OCI-LY1 (cell line): ENCODE measurements around the gene SMYD1.

Experiments
- H2AFZ ChIP-seq: fragments of 200-600 bp; sonication (generic), shearing (Covaris generic); 2 replicates; pipeline ENCODE4 v1.6.0; 2014; ENCODE audit warnings: antibody characterized with exemption, mild to moderate bottlenecking, low read length
- H3F3A ChIP-seq: fragments of 200-600 bp; sonication (generic), shearing (Covaris generic); 2 replicates; pipeline ENCODE4 v1.6.0; 2014; ENCODE audit warnings: mild to moderate bottlenecking, antibody characterized with exemption, low read length, moderate library complexity; ENCODE audit not compliant: insufficient read depth
- H3K27ac ChIP-seq: fragments of 200-600 bp; sonication (generic); 2 replicates; pipeline ENCODE4 v1.5.1; 2014; ENCODE audit warnings: low read length, mixed run types, mild to moderate bottlenecking, low read depth; ENCODE audit not compliant: poor library complexity, severe bottlenecking
- H3K27me3 ChIP-seq: fragments of 200-600 bp; sonication (generic); 2 replicates; pipeline ENCODE4 v1.6.0; 2014; ENCODE audit warnings: antibody characterized with exemption, mild to moderate bottlenecking, low read length, moderate library complexity; ENCODE audit not compliant: insufficient read depth
- H3K36me3 ChIP-seq: fragments of 200-600 bp; sonication (generic); 2 replicates; pipeline ENCODE4 v1.6.1; 2014; ENCODE audit warnings: mild to moderate bottlenecking, antibody characterized with exemption, low read length, moderate library complexity, mixed read lengths; ENCODE audit not compliant: insufficient read depth
- H3K4me1 ChIP-seq: fragments of 200-600 bp; sonication (generic); 2 replicates; pipeline ENCODE4 v1.5.1; 2014; ENCODE audit warnings: mild to moderate bottlenecking, low read length, moderate library complexity; ENCODE audit not compliant: insufficient read depth, severe bottlenecking
- H3K4me2 ChIP-seq: fragments of 200-600 bp; sonication (generic), shearing (Covaris generic); 2 replicates; pipeline ENCODE4 v1.6.1; 2014; ENCODE audit warnings: low read length
- H3K4me3 ChIP-seq: fragments of 200-600 bp; sonication (generic); 2 replicates; pipeline ENCODE4 v1.5.1; 2014; ENCODE audit warnings: low read length, low read depth, mild to moderate bottlenecking, mixed read lengths; ENCODE audit not compliant: poor library complexity, severe bottlenecking
- H3K79me2 ChIP-seq: fragments of 200-600 bp; shearing (Covaris generic); 2 replicates; pipeline ENCODE4 v1.6.1; 2016; ENCODE audit warnings: mixed run types, low read length, mixed read lengths; ENCODE audit not compliant: insufficient read depth
- H3K9ac ChIP-seq: fragments of 200-600 bp; sonication (generic), shearing (Covaris generic); 2 replicates; pipeline ENCODE4 v1.6.1; 2014; ENCODE audit warnings: mild to moderate bottlenecking, low read length, mixed read lengths
- H3K9me2 ChIP-seq: fragments of 200-600 bp; sonication (generic), shearing (Covaris generic); 2 replicates; pipeline ENCODE4 v1.6.1; 2014; ENCODE audit warnings: low read depth, mild to moderate bottlenecking, low read length, mixed read lengths
- H3K9me3 ChIP-seq: fragments of 200-600 bp; shearing (Covaris generic); 2 replicates; pipeline ENCODE4 v1.6.1; 2014; ENCODE audit warnings: low read length, mixed read lengths
- H4K20me1 ChIP-seq: fragments of 200-600 bp; sonication (generic), shearing (Covaris generic); 2 replicates; pipeline ENCODE4 v1.6.0; 2016; ENCODE audit warnings: mild to moderate bottlenecking, low read length; ENCODE audit not compliant: insufficient read depth
- EZH2 ChIP-seq: fragments of 200-600 bp; sonication (generic), shearing (Covaris generic); IDR thresholded peaks from 2 replicates; pipeline ENCODE4 v1.8.0; 2017; ENCODE audit warnings: borderline replicate concordance, mixed run types, mild to moderate bottlenecking, antibody characterized with exemption, low read length, moderate library complexity, mixed read lengths
- TF ChIP-seq, protein P1 (sequence below): fragments of 200-600 bp; sonication (generic), shearing (Covaris generic); IDR thresholded peaks from 2 replicates; pipeline ENCODE4 v1.5.1; 2017; ENCODE audit warnings: mild to moderate bottlenecking, antibody characterized with exemption, low read length, moderate library complexity, mixed read lengths

SMYD1 gene

DNA sequence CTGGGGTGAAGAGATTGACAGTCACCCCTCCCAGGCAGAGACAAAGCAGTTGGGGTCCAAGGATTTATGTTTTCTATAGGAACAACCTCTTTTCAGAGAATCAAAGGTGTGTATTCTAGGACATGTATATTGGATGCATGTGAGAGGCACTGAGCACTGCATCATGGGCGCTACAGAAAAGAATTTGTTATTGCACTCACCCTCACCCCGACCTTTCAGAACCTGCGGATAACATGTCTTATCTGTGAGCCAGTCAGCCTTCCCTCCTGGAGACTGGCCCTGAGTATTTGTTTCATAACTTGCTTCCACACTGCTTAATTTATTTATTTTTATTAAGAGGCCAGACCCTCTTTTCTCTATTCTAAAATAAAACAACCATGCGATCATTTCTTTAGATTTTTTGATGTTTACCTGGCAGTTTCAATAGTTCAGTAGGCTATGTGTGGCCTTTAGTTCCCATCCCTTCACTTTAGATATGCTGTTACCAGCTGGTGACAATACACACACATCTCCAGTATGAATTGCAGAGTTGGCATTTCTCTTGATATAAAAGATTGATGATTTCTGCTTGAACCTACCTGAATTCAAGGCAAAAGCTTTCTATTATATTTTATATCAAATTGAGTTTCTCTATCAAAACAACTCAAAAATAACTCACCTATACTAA lies 30.4 kb downstream of the SMYD1 start:
- Histone ChIP-seq H3K9me2 (no peaks in the 10 kb centered on the region), H3K27ac (no peak overlapping the region)
- no peak for TF ChIP-seq EZH2
- TF ChIP-seq, protein P1, sequence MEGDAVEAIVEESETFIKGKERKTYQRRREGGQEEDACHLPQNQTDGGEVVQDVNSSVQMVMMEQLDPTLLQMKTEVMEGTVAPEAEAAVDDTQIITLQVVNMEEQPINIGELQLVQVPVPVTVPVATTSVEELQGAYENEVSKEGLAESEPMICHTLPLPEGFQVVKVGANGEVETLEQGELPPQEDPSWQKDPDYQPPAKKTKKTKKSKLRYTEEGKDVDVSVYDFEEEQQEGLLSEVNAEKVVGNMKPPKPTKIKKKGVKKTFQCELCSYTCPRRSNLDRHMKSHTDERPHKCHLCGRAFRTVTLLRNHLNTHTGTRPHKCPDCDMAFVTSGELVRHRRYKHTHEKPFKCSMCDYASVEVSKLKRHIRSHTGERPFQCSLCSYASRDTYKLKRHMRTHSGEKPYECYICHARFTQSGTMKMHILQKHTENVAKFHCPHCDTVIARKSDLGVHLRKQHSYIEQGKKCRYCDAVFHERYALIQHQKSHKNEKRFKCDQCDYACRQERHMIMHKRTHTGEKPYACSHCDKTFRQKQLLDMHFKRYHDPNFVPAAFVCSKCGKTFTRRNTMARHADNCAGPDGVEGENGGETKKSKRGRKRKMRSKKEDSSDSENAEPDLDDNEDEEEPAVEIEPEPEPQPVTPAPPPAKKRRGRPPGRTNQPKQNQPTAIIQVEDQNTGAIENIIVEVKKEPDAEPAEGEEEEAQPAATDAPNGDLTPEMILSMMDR, result no peak

DNA sequence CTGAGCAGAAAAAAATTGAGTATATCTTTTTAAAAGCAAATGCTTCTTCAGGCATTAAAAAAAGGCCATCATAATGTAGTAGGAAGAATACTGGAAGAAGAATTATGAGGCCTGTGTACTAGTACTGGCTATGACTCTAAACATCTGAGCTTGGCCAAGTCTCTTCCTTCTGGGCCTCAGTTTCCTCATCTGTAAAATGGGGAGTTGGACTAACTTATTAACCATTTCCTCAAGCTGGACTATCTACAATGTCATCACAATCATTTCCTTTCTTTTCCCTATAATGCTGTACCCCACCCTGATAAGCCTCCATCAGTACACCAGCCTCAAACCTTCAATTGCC lies 30.9 kb downstream of the SMYD1 start:
- Histone ChIP-seq H3K4me1 (no peaks in the 10 kb centered on the region), H3K36me3 (no peaks in the 10 kb centered on the region), H3K27me3 (peaks cover 5% of the 10 kb centered on the region; the same call in 1 of the 2 replicates), H3K9me3 (no peaks in the 10 kb centered on the region), H3K9ac (no peak overlapping the region), H3F3A (no peaks in the 10 kb centered on the region), H3K4me3 (no peak overlapping the region), H2AFZ (no peak overlapping the region), H3K27ac (no peak overlapping the region), H3K4me2 (no peak overlapping the region), H3K79me2 (no peaks in the 10 kb centered on the region), H3K9me2 (no peaks in the 10 kb centered on the region), H4K20me1 (no peaks in the 10 kb centered on the region)
- no peak for TF ChIP-seq EZH2
- TF ChIP-seq, protein P1, result no peak

More for the DNA sequence above, 30.4 kb downstream of the SMYD1 start:
- Histone ChIP-seq H3K4me3 (no peak overlapping the region), H3K36me3 (no peaks in the 10 kb centered on the region), H3K4me2 (no peak overlapping the region), H3K79me2 (no peaks in the 10 kb centered on the region), H3F3A (no peaks in the 10 kb centered on the region), H3K9me3 (no peaks in the 10 kb centered on the region), H3K27me3 (no peaks in the 10 kb centered on the region), H3K4me1 (no peaks in the 10 kb centered on the region), H3K9ac (no peak overlapping the region), H4K20me1 (no peaks in the 10 kb centered on the region), H2AFZ (no peak overlapping the region)

DNA sequence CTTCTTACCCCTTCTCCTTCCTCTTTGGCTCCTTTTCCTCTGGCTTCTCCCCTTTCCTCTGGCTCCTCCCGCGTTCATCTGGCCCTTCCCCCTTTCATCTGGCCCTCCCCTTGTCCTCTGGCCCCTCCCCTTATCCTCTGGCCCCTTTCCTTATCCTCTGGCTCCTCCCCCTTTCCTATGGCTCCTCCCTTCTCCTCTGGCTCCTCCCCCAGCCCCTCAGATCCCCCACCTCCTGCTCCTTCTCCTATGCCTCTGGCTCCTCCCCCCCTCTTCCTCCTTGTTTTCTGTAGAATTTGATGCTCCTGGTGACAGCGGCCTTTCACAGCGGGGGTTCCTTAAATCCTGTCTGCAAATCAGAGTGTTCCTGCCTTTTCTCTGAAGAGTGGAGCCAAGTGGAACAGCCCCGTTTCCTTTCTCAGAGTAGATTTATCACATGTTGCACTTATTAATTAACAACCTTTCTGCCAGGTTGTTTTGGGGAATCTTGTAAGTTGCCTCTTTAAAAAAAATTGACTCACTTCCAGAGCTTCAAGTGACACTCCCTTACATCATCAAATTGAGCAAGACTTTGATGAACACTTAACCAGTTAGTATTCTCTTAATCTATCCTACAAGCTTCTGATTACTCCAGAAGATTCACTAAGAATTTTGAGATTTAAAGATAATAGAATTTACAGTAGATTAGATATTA lies 32.3 kb downstream of the SMYD1 start:
- no peaks in the 10 kb centered on the region for H3K79me2 ChIP-seq
- H3K9me3 ChIP-seq, result no peaks in the 10 kb centered on the region
- no peaks in the 10 kb centered on the region for H3K4me1 ChIP-seq
- TF ChIP-seq EZH2, result no peak
- TF ChIP-seq, protein P1, result no peak
- no peaks in the 10 kb centered on the region for H3K9me2 ChIP-seq
- no peaks in the 10 kb centered on the region for H3K36me3 ChIP-seq
- H3F3A ChIP-seq, result no peaks in the 10 kb centered on the region
- H3K9ac ChIP-seq, result no peak overlapping the region
- H3K4me3 ChIP-seq, result no peak overlapping the region
- no peak overlapping the region for H3K4me2 ChIP-seq
- no peak overlapping the region for H2AFZ ChIP-seq
- H3K27me3 ChIP-seq, result peaks cover 6% of the 10 kb centered on the region; the same call in 1 of the 2 replicates
- H3K27ac ChIP-seq, result no peak overlapping the region
- no peaks in the 10 kb centered on the region for H4K20me1 ChIP-seq
